GM06990 (cell line): ENCODE data around the gene SYPL1.

Source experiments
- DNase-seq: peaks from one replicate; pipeline ENCODE4 v3.0.0-alpha.2; 2011; ENCODE audit not compliant: insufficient read length; ENCODE audit errors: extremely low read depth
- H3K27me3 ChIP-seq: replicated peaks from 2 replicates; pipeline ENCODE4 v1.6.0; 2011; ENCODE audit warnings: low read length; ENCODE audit not compliant: control insufficient read depth, insufficient read depth
- H3K36me3 ChIP-seq: 2 replicates; pipeline ENCODE4 v1.5.1; 2011; ENCODE audit warnings: low read length; ENCODE audit not compliant: control insufficient read depth, insufficient read depth
- H3K4me3 ChIP-seq: replicated peaks from 2 replicates; pipeline ENCODE4 v1.5.1; 2011; ENCODE audit warnings: low read depth, mild to moderate bottlenecking, control low read depth, low read length
- CTCF ChIP-seq: IDR thresholded peaks from 2 replicates; pipeline ENCODE4 v1.5.1; 2011; ENCODE audit warnings: low read length, control low read depth, mild to moderate bottlenecking, inconsistent platforms; ENCODE audit not compliant: insufficient read depth, poor library complexity, severe bottlenecking

Gene SYPL1

GRCh38 chr7:106063692-106064091 is 48.4 kb downstream of the SYPL1 start:
- DNase-seq, result no peak
- no peaks in the 10 kb centered on the region for H3K27me3 ChIP-seq
- H3K4me3 ChIP-seq, result no peak overlapping the region
- no peaks in the 10 kb centered on the region for H3K36me3 ChIP-seq
- TF ChIP-seq CTCF, result no peak

- no peak for DNase-seq
- H3K36me3 ChIP-seq, result no peaks in the 10 kb centered on the region
- TF ChIP-seq CTCF, result no peak
- no peaks in the 10 kb centered on the region for H3K27me3 ChIP-seq
- no peak overlapping the region for H3K4me3 ChIP-seq
Measured at GRCh38 chr7:106063024-106063423, 49.1 kb downstream of the SYPL1 start.

GRCh38 chr7:106062521-106062931 is 49.6 kb downstream of the SYPL1 start:
- Histone ChIP-seq H3K27me3 (no peaks in the 10 kb centered on the region), H3K36me3 (no peaks in the 10 kb centered on the region), H3K4me3 (no peak overlapping the region)
- no peak for TF ChIP-seq CTCF
- DNase-seq, result no peak

- Histone ChIP-seq H3K27me3 (no peaks in the 10 kb centered on the region), H3K36me3 (no peaks in the 10 kb centered on the region), H3K4me3 (no peak overlapping the region)
- TF ChIP-seq CTCF, result no peak
- DNase-seq, result peak; percentile 74
Measured at GRCh38 chr7:106062006-106062405, 50.1 kb downstream of the SYPL1 start.

- Histone ChIP-seq H3K36me3 (no peaks in the 10 kb centered on the region), H3K4me3 (no peak overlapping the region), H3K27me3 (no peaks in the 10 kb centered on the region)
- DNase-seq, result peak; percentile 72
- TF ChIP-seq CTCF, result no peak
Measured at GRCh38 chr7:106061301-106061979, 50.7 kb downstream of the SYPL1 start.
